AG09319 (cell line): Measurements from ENCODE around the gene E2F3.
A peak's percentile ranks its signal among the peaks of the same experiment; 100 is the strongest.

Experiments
- DNase-seq: peaks from one replicate; pipeline ENCODE4 v3.0.0-alpha.2; 2010; ENCODE audit warnings: low read depth; ENCODE audit errors: extremely low read depth
- TF ChIP-seq, protein P1 (sequence below): IDR thresholded peaks from 2 replicates; pipeline ENCODE4 v1.5.1; 2011; ENCODE audit warnings: low read depth, mild to moderate bottlenecking, inconsistent platforms, low read length, moderate library complexity

Gene E2F3

GRCh38 chr6:20401205-20402091 lies at the start of gene E2F3:
Gene E2F3 (plus strand): TSS chr6:20401879. CDS start chr6:20402233, 354 bp downstream.
- peak; percentile 100 for DNase-seq
- TF ChIP-seq, protein P1, sequence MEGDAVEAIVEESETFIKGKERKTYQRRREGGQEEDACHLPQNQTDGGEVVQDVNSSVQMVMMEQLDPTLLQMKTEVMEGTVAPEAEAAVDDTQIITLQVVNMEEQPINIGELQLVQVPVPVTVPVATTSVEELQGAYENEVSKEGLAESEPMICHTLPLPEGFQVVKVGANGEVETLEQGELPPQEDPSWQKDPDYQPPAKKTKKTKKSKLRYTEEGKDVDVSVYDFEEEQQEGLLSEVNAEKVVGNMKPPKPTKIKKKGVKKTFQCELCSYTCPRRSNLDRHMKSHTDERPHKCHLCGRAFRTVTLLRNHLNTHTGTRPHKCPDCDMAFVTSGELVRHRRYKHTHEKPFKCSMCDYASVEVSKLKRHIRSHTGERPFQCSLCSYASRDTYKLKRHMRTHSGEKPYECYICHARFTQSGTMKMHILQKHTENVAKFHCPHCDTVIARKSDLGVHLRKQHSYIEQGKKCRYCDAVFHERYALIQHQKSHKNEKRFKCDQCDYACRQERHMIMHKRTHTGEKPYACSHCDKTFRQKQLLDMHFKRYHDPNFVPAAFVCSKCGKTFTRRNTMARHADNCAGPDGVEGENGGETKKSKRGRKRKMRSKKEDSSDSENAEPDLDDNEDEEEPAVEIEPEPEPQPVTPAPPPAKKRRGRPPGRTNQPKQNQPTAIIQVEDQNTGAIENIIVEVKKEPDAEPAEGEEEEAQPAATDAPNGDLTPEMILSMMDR = no peak

DNA sequence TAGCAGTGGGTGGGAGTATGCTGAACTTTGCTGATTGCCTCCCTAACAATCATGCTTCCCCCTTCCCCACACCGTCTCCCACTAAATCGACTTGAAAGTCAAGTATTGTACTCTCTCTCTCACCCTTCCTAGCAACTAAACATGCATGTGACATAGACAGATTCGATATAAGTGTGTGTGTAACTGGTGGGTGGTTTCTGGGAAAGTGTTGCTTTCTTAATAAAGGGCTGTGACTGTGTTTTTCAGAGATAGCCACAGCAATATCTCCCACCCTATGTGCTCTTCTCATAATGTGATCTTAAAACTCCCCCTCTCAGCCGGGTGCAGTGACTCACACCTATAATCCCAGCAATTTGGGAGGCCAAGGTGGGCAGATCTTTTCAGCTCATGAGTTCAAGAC lies 49.3 kb upstream of the E2F3 start:
- TF ChIP-seq, protein P1 = no peak
- DNase-seq = no peak

DNA sequence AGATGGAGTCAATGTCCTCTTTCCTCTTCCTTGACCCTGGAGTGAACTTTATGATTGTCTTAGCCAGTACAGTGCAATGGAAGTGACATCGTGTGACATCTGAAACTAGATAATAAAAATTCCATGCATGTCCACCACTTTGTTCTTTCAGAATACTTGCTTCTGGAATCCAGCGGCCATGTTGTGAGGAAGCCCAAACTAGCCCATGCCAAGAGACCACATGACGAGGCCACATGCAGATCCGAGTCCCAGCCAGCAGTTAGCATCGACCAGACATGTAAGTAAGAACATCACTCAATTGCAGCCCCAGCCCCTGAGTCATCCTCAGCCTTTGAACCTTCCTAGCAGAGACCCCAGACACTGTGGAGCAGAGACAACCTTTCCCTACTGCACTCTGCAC lies 48.5 kb upstream of the E2F3 start:
- TF ChIP-seq, protein P1 = no peak

GRCh38 chr6:20354366-20354765 lies 47.3 kb upstream of the E2F3 start:
- TF ChIP-seq, protein P1 = no peak

More for the DNA sequence above, 48.5 kb upstream of the E2F3 start:
- DNase-seq = no peak

GRCh38 chr6:20360471-20361119 lies 41.1 kb upstream of the E2F3 start:
- TF ChIP-seq, protein P1 = no peak
- DNase-seq = no peak

More at GRCh38 chr6:20354366-20354765, 47.3 kb upstream of the E2F3 start:
- no peak for DNase-seq

DNA sequence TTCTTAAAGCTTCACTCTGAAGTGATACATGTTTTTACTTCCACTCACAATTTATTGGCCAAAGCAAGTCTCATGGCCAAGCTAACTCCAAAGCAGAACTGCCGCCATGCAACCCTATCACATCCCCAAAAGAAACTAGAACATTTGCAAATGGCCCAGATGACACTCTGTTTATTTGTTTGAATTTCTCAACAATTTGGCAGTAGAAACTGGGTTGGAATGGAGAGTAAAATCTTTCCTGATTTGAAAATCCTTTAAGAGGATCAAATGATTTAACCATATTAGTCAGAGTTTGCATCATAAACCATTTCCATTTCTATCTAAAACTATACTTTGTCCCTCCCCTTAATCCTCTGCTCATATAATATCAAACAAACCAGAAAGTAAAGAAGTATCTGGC lies 39.1 kb upstream of the E2F3 start:
- no peak for DNase-seq
- TF ChIP-seq, protein P1 = no peak

DNA sequence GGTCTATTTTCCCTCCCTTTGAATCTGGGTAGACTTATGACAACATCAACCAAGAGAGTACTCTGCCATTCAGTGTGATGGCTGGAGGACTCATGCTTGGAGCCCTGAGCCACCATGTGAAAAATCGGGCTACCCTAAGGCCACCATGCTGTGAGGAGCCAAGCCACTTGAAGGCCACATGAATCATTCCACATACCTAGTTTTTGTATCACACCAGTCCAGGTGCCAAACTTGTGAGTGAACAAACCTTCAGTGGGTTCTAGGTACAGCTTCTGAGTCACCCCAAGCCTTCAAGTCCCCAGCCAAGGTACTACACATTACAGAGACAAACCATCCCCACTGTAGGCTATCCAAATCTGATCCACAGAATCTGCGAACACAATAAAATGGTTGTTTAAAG lies 37.4 kb upstream of the E2F3 start:
- DNase-seq = no peak
- TF ChIP-seq, protein P1 = no peak
